Measurements from ENCODE around the gene IQCM.

GRCh38 chr4:149727663-149728062 is 88.0 kb downstream of the IQCM start:
- TF ChIP-seq CTCF (IDR thresholded peaks at IDR 0.05) (no peak), POLR2A (IDR thresholded peaks at IDR 0.05) (no peak)
